HFFc6 (cell line): ENCODE results near the gene EXOC6B. TPM values are rescaled to one million over a fixed set of nuclear protein-coding genes. Genes with fewer than 3 reads are reported as not detected.

ENCODE experiments used
- DNase-seq: peaks from one replicate; pipeline ENCODE4 v3.0.0-alpha.2; 2018
- H3K27ac Mint-ChIP-seq: 2 replicates; pipeline ENCODE4 v1.8.0; 2020; ENCODE audit warnings: mild to moderate bottlenecking, mixed read lengths
- H3K27me3 Mint-ChIP-seq: 2 replicates; pipeline ENCODE4 v1.8.0; 2021; ENCODE audit warnings: mild to moderate bottlenecking, moderate library complexity, mixed read lengths; ENCODE audit not compliant: insufficient read depth
- H3K36me3 Mint-ChIP-seq: 2 replicates; pipeline ENCODE4 v1.8.0; 2021; ENCODE audit warnings: low read depth, mixed read lengths
- H3K4me1 Mint-ChIP-seq: 2 replicates; pipeline ENCODE4 v1.8.0; 2020; ENCODE audit warnings: low read depth, mixed read lengths
- H3K4me3 Mint-ChIP-seq: 2 replicates; pipeline ENCODE4 v1.8.0; 2020; ENCODE audit warnings: mild to moderate bottlenecking, moderate library complexity, mixed read lengths
- H3K9me3 Mint-ChIP-seq: 2 replicates; pipeline ENCODE4 v1.8.0; 2020; ENCODE audit warnings: mild to moderate bottlenecking, mixed read lengths
- CTCF ChIP-seq: fragments of 200-600 bp; sonication (generic); IDR thresholded peaks from 2 replicates; pipeline ENCODE4 v1.5.0; 2021; ENCODE audit warnings: antibody characterized with exemption, mild to moderate bottlenecking
- total RNA-seq, 6 experiments: library from RNA; stranded (reverse); fragmentation: NEBNext Ultra II Directional; extraction: Animal tissue kit (Norgen Biotek cat#: 25700); gene quantifications; 2 replicates in 1 of 6; 3 replicates in 5 of 6; pipeline ENCODE4 v1.2.3, GENCODE V29; 2021

The EXOC6B gene
- total RNA-seq, 6 experiments from 2014 or later = 24.8 to 33.0 (median 27.4) TPM

GRCh38 chr2:72415781-72416475, 409.9 kb downstream of the EXOC6B start:
- TF ChIP-seq CTCF = no peak
- Mint-ChIP-seq H3K4me3 (no peak overlapping the region), H3K36me3 (peaks cover 11% of the 10 kb centered on the region), H3K27me3 (peaks cover 4% of the 10 kb centered on the region; the same call in 1 of the 2 replicates), H3K27ac (no peak overlapping the region), H3K9me3 (peaks cover 7% of the 10 kb centered on the region), H3K4me1 (peaks cover 15% of the 10 kb centered on the region)
- DNase-seq = no peak

GRCh38 chr2:72415241-72415661, 410.6 kb downstream of the EXOC6B start:
- no peaks in the 10 kb centered on the region for H3K9me3 Mint-ChIP-seq
- DNase-seq = peak; percentile 37
- no peak overlapping the region for H3K27ac Mint-ChIP-seq
- no peak for TF ChIP-seq CTCF
- peaks cover 4% of the 10 kb centered on the region; the same call in 1 of the 2 replicates for H3K27me3 Mint-ChIP-seq
- H3K4me3 Mint-ChIP-seq = no peak overlapping the region; the same call in 1 of the 2 replicates
- H3K36me3 Mint-ChIP-seq = peaks cover 7% of the 10 kb centered on the region; the same call in 1 of the 2 replicates
- peaks cover 15% of the 10 kb centered on the region for H3K4me1 Mint-ChIP-seq

GRCh38 chr2:72414137-72414760, 411.6 kb downstream of the EXOC6B start:
- Mint-ChIP-seq H3K36me3 (no peaks in the 10 kb centered on the region), H3K27me3 (no peaks in the 10 kb centered on the region), H3K9me3 (no peaks in the 10 kb centered on the region), H3K4me3 (no peak overlapping the region), H3K4me1 (peaks cover 15% of the 10 kb centered on the region), H3K27ac (peak overlapping the region; percentile 53; the same call in 1 of the 2 replicates)
- peak; percentile 52 for DNase-seq
- no peak for TF ChIP-seq CTCF

GRCh38 chr2:72413716-72414115, 412.1 kb downstream of the EXOC6B start:
- no peaks in the 10 kb centered on the region; the same call in 1 of the 2 replicates for H3K9me3 Mint-ChIP-seq
- DNase-seq = no peak
- no peaks in the 10 kb centered on the region for H3K27me3 Mint-ChIP-seq
- TF ChIP-seq CTCF = no peak
- H3K27ac Mint-ChIP-seq = no peak overlapping the region
- H3K4me3 Mint-ChIP-seq = no peak overlapping the region
- no peaks in the 10 kb centered on the region for H3K36me3 Mint-ChIP-seq
- H3K4me1 Mint-ChIP-seq = peaks cover 15% of the 10 kb centered on the region

- no peak for DNase-seq
- Mint-ChIP-seq H3K36me3 (no peaks in the 10 kb centered on the region), H3K4me3 (no peak overlapping the region), H3K4me1 (peaks cover 15% of the 10 kb centered on the region), H3K9me3 (no peaks in the 10 kb centered on the region; the same call in none of the 2 replicates), H3K27ac (no peak overlapping the region), H3K27me3 (no peaks in the 10 kb centered on the region)
- no peak for TF ChIP-seq CTCF
Observed at GRCh38 chr2:72412214-72412613, 413.6 kb downstream of the EXOC6B start.
